Right atrium auricular region (tissue), 2 donors: ENCODE measurements around the gene TNS3. TPM values are rescaled to one million over a fixed set of nuclear protein-coding genes. Genes with fewer than 3 reads are reported as not detected.
A peak's percentile ranks its signal among the peaks of the same experiment; 100 is the strongest.

Experiments used
- DNase-seq: peaks from one replicate; pipeline ENCODE4 v3.0.0-alpha.2; 2019; ENCODE audit warnings: low spot score
- H3K27ac ChIP-seq, 2 donors: fragments of 200-600 bp; sonication (generic); 1 replicate in 1 of 2; 2 replicates in 1 of 2; pipeline ENCODE4 v1.5.1; 2016 to 2019
- H3K27me3 ChIP-seq, 2 donors: fragments of 200-600 bp; sonication (generic); one replicate each; pipeline versions ENCODE4 v1.5.1 to v1.6.0; 2017 to 2019
- H3K36me3 ChIP-seq: fragments of 200-600 bp; sonication (generic); one replicate; pipeline ENCODE4 v1.5.1; 2016
- H3K4me1 ChIP-seq, 2 donors: fragments of 200-600 bp; sonication (generic); one replicate each; pipeline versions ENCODE4 v1.5.1 to v1.6.0; 2017 to 2019
- H3K4me3 ChIP-seq, 2 donors: fragments of 200-600 bp; sonication (generic); 1 replicate in 1 of 2; 2 replicates in 1 of 2; pipeline ENCODE4 v1.5.1; 2017 to 2019; ENCODE audit warnings: mild to moderate bottlenecking in 1 of 2, moderate library complexity in 1 of 2
- H3K9me3 ChIP-seq, 2 donors: fragments of 200-600 bp; sonication (generic); one replicate each; pipeline ENCODE4 v1.5.1; 2019
- CTCF ChIP-seq, 2 donors: fragments of 200-600 bp; sonication (generic); IDR thresholded peaks; one replicate each; pipeline ENCODE4 v1.5.1; 2019; ENCODE audit warnings: antibody characterized with exemption in 2 of 2
- total RNA-seq, 2 donors: library from RNA; depleted of rRNA; stranded (reverse); fragments of >200 nt; gene quantifications; one replicate each; pipeline ENCODE4 v1.1.0, GENCODE V29; 2016

TNS3 gene
- total RNA-seq, 2 donors from 2014 or later = 39.7 to 44.4 TPM

- Histone ChIP-seq H3K36me3 (no peaks in the 10 kb centered on the region), H3K4me1 (peaks cover 0 to 73% of the 10 kb centered on the region in 2 donors), H3K27ac (peak overlapping the region; percentile 36 to 87), H3K4me3 (no peak overlapping the region), H3K27me3 (no peaks in the 10 kb centered on the region), H3K9me3 (no peaks in the 10 kb centered on the region)
- no peak for TF ChIP-seq CTCF (IDR thresholded peaks at IDR 0.05)
- DNase-seq = no peak
Observed at GRCh38 chr7:47478926-47479711, 102.8 kb downstream of the TNS3 start.

GRCh38 chr7:47478017-47478344 is 103.9 kb downstream of the TNS3 start:
- no peaks in the 10 kb centered on the region for H3K27me3 ChIP-seq
- H3K4me3 ChIP-seq = no peak overlapping the region
- no peak for DNase-seq
- no peaks in the 10 kb centered on the region for H3K36me3 ChIP-seq
- peak overlapping the region; percentile 33 to 38 for H3K27ac ChIP-seq
- H3K9me3 ChIP-seq = no peaks in the 10 kb centered on the region
- no peak for TF ChIP-seq CTCF (IDR thresholded peaks at IDR 0.05)
- peaks cover 0 to 65% of the 10 kb centered on the region in 2 donors for H3K4me1 ChIP-seq

- H3K4me1 ChIP-seq = peaks cover 0 to 59% of the 10 kb centered on the region in 2 donors
- H3K4me3 ChIP-seq = no peak overlapping the region
- DNase-seq = no peak
- no peaks in the 10 kb centered on the region for H3K27me3 ChIP-seq
- no peak for TF ChIP-seq CTCF (IDR thresholded peaks at IDR 0.05)
- H3K36me3 ChIP-seq = no peaks in the 10 kb centered on the region
- H3K27ac ChIP-seq = peak overlapping the region; percentile 33 to 38
- no peaks in the 10 kb centered on the region for H3K9me3 ChIP-seq
Observed at GRCh38 chr7:47477191-47478016, 104.5 kb downstream of the TNS3 start.

DNA sequence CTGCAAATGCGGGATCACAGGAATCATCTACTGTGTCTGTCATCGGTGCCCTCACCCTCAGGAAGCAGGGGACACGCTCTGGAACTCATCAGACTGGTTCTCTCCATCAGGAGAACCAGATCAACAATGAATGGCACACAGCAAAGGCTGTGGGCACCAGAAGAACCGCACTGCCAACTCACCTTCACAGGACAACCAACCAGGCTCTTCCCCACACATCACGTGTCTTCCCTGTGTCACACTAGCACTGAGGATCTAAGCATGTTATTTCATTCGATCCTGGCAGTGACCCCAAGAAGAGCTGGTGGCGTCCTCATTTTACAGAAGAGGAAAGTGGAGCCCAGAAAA is 106.1 kb downstream of the TNS3 start:
- Histone ChIP-seq H3K27ac (peak overlapping the region; percentile 78 to 93), H3K9me3 (no peaks in the 10 kb centered on the region), H3K36me3 (no peaks in the 10 kb centered on the region), H3K27me3 (no peaks in the 10 kb centered on the region), H3K4me1 (peaks cover 0 to 43% of the 10 kb centered on the region in 2 donors), H3K4me3 (no peak overlapping the region)
- DNase-seq = no peak
- no peak for TF ChIP-seq CTCF (IDR thresholded peaks at IDR 0.05)

DNA sequence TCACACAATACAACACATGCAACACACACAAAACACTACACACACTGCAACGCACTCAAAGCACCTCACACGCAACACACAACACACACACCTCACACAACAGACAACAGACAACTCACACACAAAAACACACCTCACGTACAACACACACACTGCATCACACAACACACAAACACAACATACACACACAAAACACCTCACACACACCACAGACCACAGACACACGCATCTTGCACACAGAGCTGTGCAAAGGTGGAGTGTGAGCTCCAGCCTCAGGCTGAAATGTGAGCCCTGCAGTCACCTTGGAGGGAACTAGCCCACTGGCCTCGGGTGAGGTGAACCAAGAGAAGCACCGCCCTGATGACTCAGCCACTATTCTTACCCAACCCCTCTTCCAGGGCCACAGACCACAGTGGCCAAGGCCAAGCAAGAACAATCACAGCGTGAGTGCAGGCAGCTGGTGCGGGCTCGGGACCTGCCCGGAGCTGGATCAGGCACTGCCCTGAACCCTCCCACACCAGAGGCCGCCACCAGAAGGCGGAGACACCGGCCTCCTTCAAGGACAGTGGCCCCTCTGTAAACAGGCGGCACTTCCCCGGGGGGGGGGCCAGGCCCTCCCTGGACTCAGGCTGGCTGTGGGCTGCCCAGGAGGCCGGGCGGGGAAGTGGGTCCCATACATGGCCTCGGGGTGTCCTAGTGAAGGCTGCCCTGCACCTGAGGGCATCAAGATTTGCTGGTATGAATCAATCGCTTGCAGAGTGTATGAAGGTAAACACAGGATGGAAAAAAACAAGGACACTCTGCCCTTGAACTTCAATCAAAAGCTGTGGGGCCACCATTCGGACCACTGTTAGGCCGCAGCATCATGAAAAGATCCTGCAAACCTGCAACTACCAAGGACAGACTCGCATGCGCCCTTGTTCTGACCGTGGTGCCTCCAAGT is 106.7 kb downstream of the TNS3 start:
- no peaks in the 10 kb centered on the region for H3K36me3 ChIP-seq
- no peaks in the 10 kb centered on the region for H3K27me3 ChIP-seq
- peak overlapping the region; percentile 78 to 93 for H3K27ac ChIP-seq
- DNase-seq = peak; percentile 94
- H3K4me1 ChIP-seq = peaks cover 0 to 37% of the 10 kb centered on the region in 2 donors
- no peaks in the 10 kb centered on the region for H3K9me3 ChIP-seq
- TF ChIP-seq CTCF (IDR thresholded peaks at IDR 0.05) = peak in 1 of 2 donors; percentile 52
- no peak overlapping the region for H3K4me3 ChIP-seq
